NCI-H82 treated with DMSO at 0.1 percent for 48 hours (cell line): ENCODE measurements around the gene SCG3.

Source experiments
- DNase-seq: peaks from one replicate; lab custom pipeline; 2025; ENCODE audit not compliant: unreplicated experiment; lab: John Stamatoyannopoulos, UW

The SCG3 gene

GRCh38 chr15:51677452-51677851 is 3.9 kb upstream of the SCG3 start:
- no peak for DNase-seq

GRCh38 chr15:51678096-51678495 is 3.2 kb upstream of the SCG3 start:
- DNase-seq, result no peak

- DNase-seq, result no peak
Measured at GRCh38 chr15:51680321-51680720, 982 bp upstream of the SCG3 start.

- DNase-seq, result no peak
Measured at GRCh38 chr15:51687565-51687964, 6.3 kb downstream of the SCG3 start.

GRCh38 chr15:51688863-51689262 is 7.6 kb downstream of the SCG3 start:
- DNase-seq, result no peak

- no peak for DNase-seq
Measured at GRCh38 chr15:51692154-51692553, 10.9 kb downstream of the SCG3 start.

GRCh38 chr15:51696566-51696965 is 15.3 kb downstream of the SCG3 start:
- DNase-seq, result no peak

GRCh38 chr15:51697163-51697562 is 15.9 kb downstream of the SCG3 start:
- DNase-seq, result no peak

GRCh38 chr15:51699373-51699772 is 18.1 kb downstream of the SCG3 start:
- no peak for DNase-seq

GRCh38 chr15:51702710-51703109 is 21.4 kb downstream of the SCG3 start:
- DNase-seq, result no peak

- DNase-seq, result no peak
Measured at GRCh38 chr15:51706291-51706690, 25.0 kb downstream of the SCG3 start.

- DNase-seq, result no peak
Measured at GRCh38 chr15:51706926-51707608, 25.8 kb downstream of the SCG3 start.

- no peak for DNase-seq
Measured at GRCh38 chr15:51708013-51708412, 26.7 kb downstream of the SCG3 start.

- DNase-seq, result no peak
Measured at GRCh38 chr15:51709031-51709430, 27.7 kb downstream of the SCG3 start.

GRCh38 chr15:51714162-51714561 is 32.9 kb downstream of the SCG3 start:
- peak; percentile 70 for DNase-seq

GRCh38 chr15:51714911-51715310 is 33.6 kb downstream of the SCG3 start:
- no peak for DNase-seq

- peak; percentile 91 for DNase-seq
Measured at GRCh38 chr15:51718219-51718618, 36.9 kb downstream of the SCG3 start.

- DNase-seq, result no peak
Measured at GRCh38 chr15:51718746-51719145, 37.4 kb downstream of the SCG3 start.

GRCh38 chr15:51720201-51720995 is 39.1 kb downstream of the SCG3 start:
- no peak for DNase-seq

- DNase-seq, result no peak
Measured at GRCh38 chr15:51721199-51721960, 40.1 kb downstream of the SCG3 start.

GRCh38 chr15:51724199-51724598 is 42.9 kb downstream of the SCG3 start:
- DNase-seq, result no peak

GRCh38 chr15:51724673-51725072 is 43.4 kb downstream of the SCG3 start:
- no peak for DNase-seq
